Heart left ventricle (tissue), 16 donors: ENCODE data around the gene FRMPD4. TPM values are rescaled to one million over a fixed set of nuclear protein-coding genes. Genes with fewer than 3 reads are reported as not detected.

ENCODE experiments used
- ATAC-seq, 4 donors: fragments of 200-7000 bp; cut with Tn5 transposase; one replicate each; pipeline ENCODE4 v1.9.1; 2020 to 2022; ENCODE audit warnings: moderate library complexity in 4 of 4, mild to moderate bottlenecking in 3 of 4, moderate number of reproducible peaks in 1 of 4
- DNase-seq, 5 donors: peaks; one replicate each; pipeline ENCODE4 v3.0.0-alpha.2; 2020
- H3K27ac ChIP-seq, 12 donors: fragments of 200-600 bp; sonication (generic) in 4 of 12; one replicate each; pipeline versions ENCODE4 v1.5.0 to v1.8.0; 2016 to 2022; ENCODE audit warnings: mild to moderate bottlenecking in 2 of 12
- H3K27me3 ChIP-seq, 9 donors: fragments of 200-600 bp; sonication (generic) in 2 of 9; one replicate each; pipeline versions ENCODE4 v1.5.1 to v1.8.0; 2016 to 2022; ENCODE audit warnings: mild to moderate bottlenecking in 3 of 9
- H3K36me3 ChIP-seq, 9 donors: fragments of 200-600 bp; sonication (generic) in 2 of 9; one replicate each; pipeline versions ENCODE4 v1.5.0 to v1.8.0; 2018 to 2022; ENCODE audit warnings: mild to moderate bottlenecking in 2 of 9
- H3K4me1 ChIP-seq, 12 donors: fragments of 200-600 bp; sonication (generic) in 4 of 12; one replicate each; pipeline versions ENCODE4 v1.5.0 to v1.8.0; 2016 to 2022; ENCODE audit warnings: mild to moderate bottlenecking in 3 of 12
- H3K4me3 ChIP-seq, 12 donors: fragments of 200-600 bp; sonication (generic) in 4 of 12; one replicate each; pipeline versions ENCODE4 v1.5.0 to v1.8.0; 2017 to 2022; ENCODE audit warnings: mild to moderate bottlenecking in 9 of 12, moderate library complexity in 4 of 12
- H3K9me3 ChIP-seq, 12 donors: fragments of 200-600 bp; sonication (generic) in 4 of 12; one replicate each; pipeline versions ENCODE4 v1.5.0 to v1.8.0; 2016 to 2022; ENCODE audit warnings: mild to moderate bottlenecking in 1 of 12
- CTCF ChIP-seq, 12 donors: fragments of 200-600 bp; sonication (generic) in 4 of 12; IDR thresholded peaks; one replicate each; pipeline versions ENCODE4 v1.5.0 to v1.8.0; 2018 to 2022; ENCODE audit warnings: antibody characterized with exemption in 12 of 12, mild to moderate bottlenecking in 5 of 12
- POLR2A ChIP-seq, 2 donors: fragments of 450-650 bp; IDR thresholded peaks; one replicate each; pipeline ENCODE4 v1.6.1; 2017; ENCODE audit warnings: antibody characterized with exemption in 2 of 2, mild to moderate bottlenecking in 2 of 2, moderate library complexity in 2 of 2
- WGBS, 4 donors: extraction: QIAGEN DNeasy Blood & Tissue Kit in 2 of 4; methylation state at CpG; one replicate each; pipeline versions ENCODE4 v1.1.5 to v1.1.7; 2013 to 2018; 5-methylcytosine and 5-hydroxymethylcytosine counted together
- intact Hi-C, 10 donors: fragments of 100-400 bp; cut with DNase I; formaldehyde crosslinking; loops; one replicate each; pipeline versions ENCODE4 v1.11.1 to v1.14.2; 2022
- polyA plus RNA-seq, 2 donors: library from polyadenylated mRNA; stranded (reverse); fragments of 200-250 nt; gene quantifications; one replicate each; pipeline ENCODE4 v1.2.3, GENCODE V29; 2013
- total RNA-seq, 9 donors: library from RNA; depleted of rRNA in 2 of 9; stranded (reverse); fragments of >200 nt in 2 of 9; fragmentation: NEBNext Ultra II Directional in 3 of 9; extraction: Animal tissue kit (Norgen Biotek cat#: 25700) in 3 of 9; gene quantifications; one replicate each; pipeline versions ENCODE4 v1.1.0 to v1.2.4, GENCODE V29; 2016 to 2023
- donor health status: ischemic (EF 13 %, LVEDD 7.1; RV severe dilation, severe dysfunction).
- donor health status: healthy with polysubstance abuse.
- donor health status: DM: no; HTN: yes; CAD: no.
- donor health status: DM: no; HTN: no; CAD: no.
- donor health status: ischemic (EF 25% LVEDD 6.9; RV normal size, moderate dysfunction).
- donor health status: ischemic (EF 25% LVEDD 5.7; RV mildly dilated, moderate dysfunction).
- donor health status: healthy.
- donor health status: DM: yes; HTN: yes; CAD: no.
- donor health status: ischemic (EF 35%, LVEDD 5.7; RV mildly dilated, moderate dysfunction).
- donor health status: nonischemic (EF 11% LVEDD 7.7; RV severe dilation, severe dysfunction).
- donor health status: DM: yes; HTN: yes; CAD: no.
- donor health status: PGD.
- donor health status: ischemic (EF 29% LVEDD 5.4; RV normal size, mild dysfunction).
- donor health status: nonischemic (EF 23%, LVEDD 6.1; RV moderate dilation, normal function).

The FRMPD4 gene
- total and polyA plus RNA-seq, 11 donors = 0.07 to 4.2 (median 1.4) TPM

GRCh38 chrX:12292996-12293765, 154.9 kb downstream of the FRMPD4 start:
- DNase-seq (no peak), ATAC-seq (no peak)
- Histone ChIP-seq H3K27ac (no peak overlapping the region), H3K4me1 (no peaks in the 10 kb centered on the region), H3K4me3 (no peak overlapping the region), H3K36me3 (no peaks in the 10 kb centered on the region), H3K27me3 (peaks cover 0 to 7% (median 0%) of the 10 kb centered on the region in 9 donors), H3K9me3 (no peaks in the 10 kb centered on the region)
- 70 to 77% (median 75%) methylated on average over 7 of the region's 7 CpGs for WGBS, 4 donors
- intact Hi-C loops = no loop called here
- TF ChIP-seq CTCF (IDR thresholded peaks at IDR 0.05) = no peak
- TF ChIP-seq POLR2A (IDR thresholded peaks at IDR 0.05) = no peak

- DNase-seq = no peak
- no peak overlapping the region for H3K4me3 ChIP-seq
- no peaks in the 10 kb centered on the region for H3K9me3 ChIP-seq
- WGBS, 4 donors = 75 to 92% (median 86%) methylated on average over 4 of the region's 4 CpGs
- TF ChIP-seq POLR2A (IDR thresholded peaks at IDR 0.05) = no peak
- TF ChIP-seq CTCF (IDR thresholded peaks at IDR 0.05) = no peak
- ATAC-seq = no peak
- H3K27ac ChIP-seq = no peak overlapping the region
- peaks cover 0 to 7% (median 0%) of the 10 kb centered on the region in 9 donors for H3K27me3 ChIP-seq
- intact Hi-C loops = no loop called here
- H3K4me1 ChIP-seq = no peaks in the 10 kb centered on the region
- H3K36me3 ChIP-seq = no peaks in the 10 kb centered on the region
Measured at GRCh38 chrX:12297353-12297752, 159.1 kb downstream of the FRMPD4 start.

DNA sequence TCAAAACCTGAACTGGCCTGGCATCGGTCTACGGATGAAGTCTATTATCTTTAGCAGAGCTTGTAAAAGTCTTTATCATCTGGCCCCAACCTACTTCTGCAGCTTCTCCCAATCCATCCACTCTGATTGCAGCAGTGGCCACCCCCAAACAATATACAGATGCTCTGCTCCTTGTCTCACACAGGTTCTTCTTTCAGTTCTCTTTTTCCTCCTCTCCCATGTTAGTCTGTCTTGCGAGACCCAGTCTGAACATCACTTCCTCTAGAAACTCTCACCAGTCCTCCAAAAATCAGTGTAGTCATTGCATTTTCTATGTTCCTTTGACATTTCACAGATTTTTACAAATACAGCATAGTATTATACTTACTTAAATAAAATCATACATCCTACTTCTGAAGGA, 163.0 kb downstream of the FRMPD4 start:
- no peaks in the 10 kb centered on the region for H3K4me1 ChIP-seq
- no peak overlapping the region for H3K4me3 ChIP-seq
- TF ChIP-seq POLR2A (IDR thresholded peaks at IDR 0.05) = no peak
- no peak for TF ChIP-seq CTCF (IDR thresholded peaks at IDR 0.05)
- ATAC-seq (no peak), DNase-seq (no peak)
- H3K27ac ChIP-seq = no peak overlapping the region
- WGBS, 4 donors = 90 to 95% (median 92%) methylated on average over 3 of the region's 3 CpGs
- intact Hi-C loops = no loop called here
- no peaks in the 10 kb centered on the region for H3K9me3 ChIP-seq
- H3K27me3 ChIP-seq = no peaks in the 10 kb centered on the region
- H3K36me3 ChIP-seq = no peaks in the 10 kb centered on the region

GRCh38 chrX:12304261-12304660, 166.0 kb downstream of the FRMPD4 start:
- Histone ChIP-seq H3K9me3 (no peaks in the 10 kb centered on the region), H3K4me1 (no peaks in the 10 kb centered on the region), H3K36me3 (no peaks in the 10 kb centered on the region), H3K27ac (no peak overlapping the region), H3K27me3 (no peaks in the 10 kb centered on the region), H3K4me3 (no peak overlapping the region)
- intact Hi-C loops = no loop called here
- WGBS, 4 donors = 16 to 24% (median 22%) methylated on average over 2 of the region's 2 CpGs
- TF ChIP-seq POLR2A (IDR thresholded peaks at IDR 0.05) (no peak), CTCF (IDR thresholded peaks at IDR 0.05) (no peak)
- no peak for ATAC-seq
- no peak for DNase-seq
